Liver (tissue), 9 donors: ENCODE results near the gene ADAMTS2. TPM values are rescaled to one million over a fixed set of nuclear protein-coding genes. Genes with fewer than 3 reads are reported as not detected.

Experiments used
- DNase-seq: peaks from one replicate; pipeline ENCODE4 v3.0.0-alpha.2; 2017; ENCODE audit warnings: low spot score
- H3K27ac ChIP-seq, 2 donors: one replicate each; pipeline ENCODE4 v1.7.0; 2013; ENCODE audit warnings: inconsistent platforms in 2 of 2, low read length in 2 of 2, control low read depth in 1 of 2, low read depth in 1 of 2, mild to moderate bottlenecking in 1 of 2
- H3K27me3 ChIP-seq, 4 donors: one replicate each; pipeline versions ENCODE4 v1.6.1 to v1.7.0; 2013; ENCODE audit warnings: low read length in 3 of 4, inconsistent platforms in 1 of 4, mild to moderate bottlenecking in 1 of 4, moderate library complexity in 1 of 4; ENCODE audit not compliant: control insufficient read depth in 4 of 4, insufficient read depth in 4 of 4
- H3K36me3 ChIP-seq, 4 donors: one replicate each; pipeline versions ENCODE4 v1.6.1 to v1.7.0; 2013; ENCODE audit warnings: low read length in 3 of 4, mild to moderate bottlenecking in 3 of 4, low read depth in 1 of 4, moderate library complexity in 1 of 4; ENCODE audit not compliant: control insufficient read depth in 4 of 4, insufficient read depth in 3 of 4
- H3K4me1 ChIP-seq, 4 donors: one replicate each; pipeline versions ENCODE4 v1.6.1 to v1.7.0; 2013; ENCODE audit warnings: low read length in 3 of 4, mild to moderate bottlenecking in 3 of 4, moderate library complexity in 1 of 4; ENCODE audit not compliant: control insufficient read depth in 4 of 4, insufficient read depth in 4 of 4
- H3K4me3 ChIP-seq, 3 donors: one replicate each; pipeline versions ENCODE4 v1.6.1 to v1.7.0; 2013; ENCODE audit warnings: low read length in 3 of 3, control low read depth in 1 of 3, low read depth in 1 of 3, mild to moderate bottlenecking in 1 of 3
- H3K9ac ChIP-seq, 2 donors: one replicate each; pipeline ENCODE4 v1.7.0; 2013; ENCODE audit warnings: low read length in 2 of 2, mild to moderate bottlenecking in 2 of 2, moderate library complexity in 2 of 2, control low read depth in 1 of 2, low read depth in 1 of 2
- H3K9me3 ChIP-seq, 4 donors: one replicate each; pipeline versions ENCODE4 v1.6.1 to v1.7.0; 2013; ENCODE audit warnings: low read length in 3 of 4; ENCODE audit not compliant: control insufficient read depth in 4 of 4
- ATF3 ChIP-seq: IDR thresholded peaks from 2 replicates; pipeline ENCODE4 v1.6.1; 2016; ENCODE audit warnings: antibody characterized with exemption
- CTCF ChIP-seq: fragments of 150-350 bp; IDR thresholded peaks from 2 replicates; pipeline ENCODE4 v1.5.1; 2017; ENCODE audit warnings: improper control_type of control experiment, low read depth, low read length; ENCODE audit not compliant: missing input control
- EGR1 ChIP-seq, 2 donors: IDR thresholded peaks; 2 replicates each; pipeline ENCODE4 v1.6.1; 2016 to 2018; ENCODE audit warnings: antibody characterized with exemption in 2 of 2, low read depth in 2 of 2
- FOXA1 ChIP-seq: IDR thresholded peaks from 2 replicates; pipeline ENCODE4 v1.6.1; 2016; ENCODE audit warnings: antibody characterized with exemption
- FOXA2 ChIP-seq: IDR thresholded peaks from 2 replicates; pipeline ENCODE4 v1.6.1; 2016; ENCODE audit warnings: antibody characterized with exemption
- GABPA ChIP-seq, 2 donors: IDR thresholded peaks in 1 of 2; conservative IDR thresholded peaks in 1 of 2; 2 replicates each; pipeline ENCODE4 v1.6.1; 2016; ENCODE audit warnings: antibody characterized with exemption in 2 of 2, mild to moderate bottlenecking in 1 of 2, moderate library complexity in 1 of 2
- HNF4A ChIP-seq, 2 donors: conservative IDR thresholded peaks; 2 replicates each; pipeline ENCODE4 v1.6.1; 2016; ENCODE audit warnings: antibody characterized with exemption in 2 of 2, mild to moderate bottlenecking in 2 of 2
- HNF4G ChIP-seq: IDR thresholded peaks from 2 replicates; pipeline ENCODE4 v1.6.1; 2016; ENCODE audit warnings: antibody characterized with exemption
- JUND ChIP-seq, 2 donors: IDR thresholded peaks; 2 replicates each; pipeline ENCODE4 v1.6.1; 2016; ENCODE audit warnings: antibody characterized with exemption in 2 of 2
- MAX ChIP-seq: IDR thresholded peaks from 2 replicates; pipeline ENCODE4 v1.6.1; 2016; ENCODE audit warnings: antibody characterized with exemption
- NR2F2 ChIP-seq: IDR thresholded peaks from 2 replicates; pipeline ENCODE4 v1.6.1; 2016; ENCODE audit warnings: antibody characterized with exemption
- REST ChIP-seq: IDR thresholded peaks from 2 replicates; pipeline ENCODE4 v1.6.1; 2016; ENCODE audit warnings: antibody characterized with exemption, mild to moderate bottlenecking
- RXRA ChIP-seq, 2 donors: IDR thresholded peaks; 2 replicates each; pipeline ENCODE4 v1.6.1; 2017 to 2018; ENCODE audit warnings: antibody characterized with exemption in 2 of 2, mild to moderate bottlenecking in 1 of 2
- SP1 ChIP-seq: IDR thresholded peaks from 2 replicates; pipeline ENCODE4 v1.6.1; 2018; ENCODE audit warnings: antibody characterized with exemption, mild to moderate bottlenecking
- YY1 ChIP-seq: IDR thresholded peaks from 2 replicates; pipeline ENCODE4 v1.6.1; 2016; ENCODE audit warnings: antibody characterized with exemption, mild to moderate bottlenecking
- ZBTB33 ChIP-seq: IDR thresholded peaks from 2 replicates; pipeline ENCODE4 v1.6.1; 2016; ENCODE audit warnings: antibody characterized with exemption
- WGBS: extraction: QIAGEN DNeasy Blood & Tissue Kit; methylation state at CpG from one replicate; pipeline ENCODE4 v1.1.7; 2013; 5-methylcytosine and 5-hydroxymethylcytosine counted together
- polyA plus RNA-seq, 2 donors: library from polyadenylated mRNA; stranded (reverse) in 1 of 2; unstranded in 1 of 2; fragments of 200-250 nt in 1 of 2; fragments of >200 nt in 1 of 2; fragmentation: Nextera tagmentation in 1 of 2; extraction: Ambion mirVana in 1 of 2; gene quantifications; one replicate each; pipeline versions ENCODE4 v1.2.1 to v1.2.3, GENCODE V29; 2013 to 2015
- total RNA-seq, 2 donors: library from RNA; depleted of rRNA; stranded (reverse); fragments of >200 nt; gene quantifications; one replicate each; pipeline ENCODE4 v1.2.3, GENCODE V29; 2014
- donor health status: healthy.
- donor health status: healthy.
- donor health status: healthy.
- donor health status: healthy.
- donor health status: healthy.

Gene ADAMTS2
- total and polyA plus RNA-seq, 4 donors, result 2.7 to 24.3 (median 12.0) TPM

GRCh38 chr5:179158556-179158955 is 186.7 kb downstream of the ADAMTS2 start:
- Histone ChIP-seq H3K9ac (no peak overlapping the region), H3K9me3 (peaks cover 0 to 2% (median under 1%) of the 10 kb centered on the region in 4 donors), H3K27me3 (no peaks in the 10 kb centered on the region), H3K36me3 (no peaks in the 10 kb centered on the region), H3K27ac (no peak overlapping the region), H3K4me3 (no peak overlapping the region), H3K4me1 (peaks cover 0 to 4% (median 0%) of the 10 kb centered on the region in 4 donors)
- DNase-seq, result no peak
- no peak for TF ChIP-seq HNF4A (conservative IDR thresholded peaks at IDR 0.05)
- TF ChIP-seq NR2F2, result no peak
- TF ChIP-seq YY1, result no peak
- TF ChIP-seq HNF4G, result no peak
- no peak for TF ChIP-seq FOXA2
- no peak for TF ChIP-seq MAX
- no peak for TF ChIP-seq JUND (IDR thresholded peaks at IDR 0.05)
- no peak for TF ChIP-seq GABPA (IDR thresholded peaks at IDR 0.05 in 1 of 2, conservative IDR thresholded peaks at IDR 0.05 in 1 of 2)
- no peak for TF ChIP-seq SP1
- TF ChIP-seq EGR1 (IDR thresholded peaks at IDR 0.05; ENCODE audit: low read depth in 2 of 2), result no peak
- no peak for TF ChIP-seq FOXA1
- no peak for TF ChIP-seq REST
- no peak for TF ChIP-seq ZBTB33
- no peak for TF ChIP-seq RXRA (IDR thresholded peaks at IDR 0.05)
- no peak for TF ChIP-seq ATF3
- TF ChIP-seq CTCF, result no peak
- WGBS, result 90% methylated on average over 14 of the region's 14 CpGs
